Measurements from ENCODE around the gene STYXL2. TPM values are rescaled to one million over a fixed set of nuclear protein-coding genes. Genes with fewer than 3 reads are reported as not detected.

STYXL2 gene
- total RNA-seq, 4 donors from 2014 or later: 63.7 to 159 (median 89.1) TPM

DNA sequence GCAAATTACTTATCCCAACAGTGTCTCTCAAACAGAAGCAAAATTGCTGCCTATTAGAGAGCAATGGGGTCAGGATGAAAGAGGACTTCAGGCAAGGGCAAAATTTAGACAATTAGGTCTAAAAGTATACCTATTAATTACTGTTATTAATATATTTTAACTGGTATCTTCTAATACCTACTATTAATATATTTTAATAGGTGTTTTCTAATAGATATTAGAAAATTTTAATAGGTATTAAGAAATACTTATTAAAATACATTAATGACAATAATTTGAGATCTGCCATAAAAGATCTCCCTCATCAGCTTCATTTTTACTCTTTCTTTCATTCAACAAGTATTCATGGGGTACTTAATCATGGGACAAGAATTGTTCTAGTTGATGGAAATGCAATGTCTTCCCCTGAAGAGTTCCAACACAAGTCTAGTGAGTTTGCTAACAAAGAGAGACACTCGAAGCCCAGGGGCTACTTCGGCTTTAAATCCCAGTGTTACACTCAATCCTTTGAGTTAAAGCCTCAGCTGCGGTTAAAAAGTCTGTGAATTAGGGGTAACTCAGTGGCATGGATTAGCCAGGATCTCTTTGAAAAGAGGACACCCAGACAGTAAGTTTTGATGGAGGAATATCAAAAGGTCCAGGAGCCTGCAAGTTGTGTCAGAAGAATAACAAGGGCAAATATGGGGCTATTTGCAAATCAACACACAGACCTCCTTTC is 44.1 kb downstream of the STYXL2 start:
- TF ChIP-seq, protein P1, sequence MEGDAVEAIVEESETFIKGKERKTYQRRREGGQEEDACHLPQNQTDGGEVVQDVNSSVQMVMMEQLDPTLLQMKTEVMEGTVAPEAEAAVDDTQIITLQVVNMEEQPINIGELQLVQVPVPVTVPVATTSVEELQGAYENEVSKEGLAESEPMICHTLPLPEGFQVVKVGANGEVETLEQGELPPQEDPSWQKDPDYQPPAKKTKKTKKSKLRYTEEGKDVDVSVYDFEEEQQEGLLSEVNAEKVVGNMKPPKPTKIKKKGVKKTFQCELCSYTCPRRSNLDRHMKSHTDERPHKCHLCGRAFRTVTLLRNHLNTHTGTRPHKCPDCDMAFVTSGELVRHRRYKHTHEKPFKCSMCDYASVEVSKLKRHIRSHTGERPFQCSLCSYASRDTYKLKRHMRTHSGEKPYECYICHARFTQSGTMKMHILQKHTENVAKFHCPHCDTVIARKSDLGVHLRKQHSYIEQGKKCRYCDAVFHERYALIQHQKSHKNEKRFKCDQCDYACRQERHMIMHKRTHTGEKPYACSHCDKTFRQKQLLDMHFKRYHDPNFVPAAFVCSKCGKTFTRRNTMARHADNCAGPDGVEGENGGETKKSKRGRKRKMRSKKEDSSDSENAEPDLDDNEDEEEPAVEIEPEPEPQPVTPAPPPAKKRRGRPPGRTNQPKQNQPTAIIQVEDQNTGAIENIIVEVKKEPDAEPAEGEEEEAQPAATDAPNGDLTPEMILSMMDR (IDR thresholded peaks at IDR 0.05 in 4 of 5, conservative IDR thresholded peaks at IDR 0.05 in 1 of 5): no peak
- TF ChIP-seq POLR2A (IDR thresholded peaks at IDR 0.05): no peak
- Histone ChIP-seq H3K27me3 (no peaks in the 10 kb centered on the region), H3K27ac (peak overlapping the region; percentile 68 to 88 (median 80)), H3K4me3 (no peak overlapping the region), H3K4me1 (peaks cover 25 to 71% of the 10 kb centered on the region in 2 donors), H3K9me3 (no peaks in the 10 kb centered on the region), H3K36me3 (no peaks in the 10 kb centered on the region)
- ATAC-seq (no peak), DNase-seq (no peak)
- intact Hi-C loops (cut with DNase I; ENCODE audit: low total_unique reads): loop anchor here (2.0 to 5.0 kb wide), 3 partner anchors 33 to 83 kb away; partner anchors contain the start of genes GPA33, POU2F1 and STYXL2
- in situ Hi-C loops (cut with MboI; ENCODE audit: low sequenced_read_pairs in 4 of 4): no loop called here

DNA sequence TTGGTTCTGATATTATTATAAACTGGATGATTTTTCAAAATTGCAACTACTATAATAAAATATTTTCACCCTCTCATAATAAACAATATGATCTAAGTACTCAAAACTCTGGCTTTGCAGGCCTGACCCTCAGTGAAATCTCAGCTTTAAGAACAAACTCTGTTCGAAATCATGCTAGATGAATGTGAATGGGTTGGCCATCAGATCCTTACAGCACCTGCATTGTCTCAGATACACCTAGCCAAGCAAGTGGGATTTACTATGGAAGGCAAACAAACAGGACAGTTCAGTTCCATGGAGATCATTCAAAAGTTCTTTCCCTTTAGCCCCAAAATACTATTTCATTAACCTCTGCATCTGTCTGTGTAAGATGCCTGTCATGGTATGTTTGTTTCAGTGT is 44.8 kb downstream of the STYXL2 start:
- peak overlapping the region in 2 of 4 donors; percentile 85 to 88 for H3K27ac ChIP-seq
- H3K4me1 ChIP-seq: peaks cover 25 to 71% of the 10 kb centered on the region in 2 donors
- DNase-seq (no peak), ATAC-seq (no peak)
- H3K27me3 ChIP-seq: no peaks in the 10 kb centered on the region
- intact Hi-C loops (cut with DNase I; ENCODE audit: low total_unique reads) (loop anchor here (5.0 kb wide), 1 partner anchor 46 kb away; the partner anchor contains the start of genes GPA33 and STYXL2), in situ Hi-C loops (cut with MboI; ENCODE audit: low sequenced_read_pairs in 4 of 4) (no loop called here)
- no peaks in the 10 kb centered on the region for H3K36me3 ChIP-seq
- no peak for TF ChIP-seq POLR2A (IDR thresholded peaks at IDR 0.05)
- TF ChIP-seq, protein P1 (IDR thresholded peaks at IDR 0.05 in 4 of 5, conservative IDR thresholded peaks at IDR 0.05 in 1 of 5): no peak
- no peaks in the 10 kb centered on the region for H3K9me3 ChIP-seq
- no peak overlapping the region for H3K4me3 ChIP-seq

DNA sequence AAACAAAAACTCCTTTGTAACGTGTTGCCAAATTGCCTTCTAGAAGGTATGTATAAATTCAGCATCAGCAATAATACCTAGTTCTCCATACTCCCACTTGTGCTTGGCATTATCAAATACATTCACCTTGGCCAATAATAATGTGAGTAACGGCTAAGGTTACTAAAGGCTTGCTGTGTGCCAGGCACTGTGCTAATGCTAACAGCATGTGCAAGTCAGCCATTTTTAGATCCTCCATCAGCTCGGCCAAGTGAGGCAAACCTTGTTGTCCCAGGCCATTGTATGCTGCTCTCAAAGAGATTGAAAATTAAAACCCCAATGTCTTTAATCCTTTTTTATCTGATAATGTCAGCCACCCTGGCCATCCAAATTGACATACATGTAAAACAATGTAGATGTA is 48.1 kb downstream of the STYXL2 start:
- no peak for TF ChIP-seq POLR2A (IDR thresholded peaks at IDR 0.05)
- TF ChIP-seq, protein P1 (IDR thresholded peaks at IDR 0.05 in 4 of 5, conservative IDR thresholded peaks at IDR 0.05 in 1 of 5): no peak
- intact Hi-C loops (cut with DNase I; ENCODE audit: low total_unique reads) (no loop called here), in situ Hi-C loops (cut with MboI; ENCODE audit: low sequenced_read_pairs in 4 of 4) (no loop called here)
- H3K9me3 ChIP-seq: no peaks in the 10 kb centered on the region
- peak overlapping the region; percentile 52 to 66 (median 62) for H3K27ac ChIP-seq
- H3K4me1 ChIP-seq: peaks cover 13 to 61% of the 10 kb centered on the region in 2 donors
- no peaks in the 10 kb centered on the region for H3K36me3 ChIP-seq
- DNase-seq (peak; percentile 39 to 65), ATAC-seq (peak; percentile 75 to 79)
- no peaks in the 10 kb centered on the region for H3K27me3 ChIP-seq
- no peak overlapping the region for H3K4me3 ChIP-seq

Other genes starting within 250 kb of the STYXL2 start
- gene TADA1, start 217.8 kb upstream of the STYXL2 start, total RNA-seq: 10 to 100 TPM in 2 of 4 donors, 1 to 10 TPM in 2; 8.7 to 11.8 (median 10.0) TPM
- under 1 TPM; 0.10 to 0.47 (median 0.25) TPM for gene ILDR2, start 118.5 kb upstream of the STYXL2 start, total RNA-seq
- gene MAEL, start 104.8 kb upstream of the STYXL2 start, total RNA-seq: not detected
- 1 to 10 TPM in 1 of 4 donors, not detected in 3; 1.9 TPM for gene GPA33, start 3.7 kb upstream of the STYXL2 start, total RNA-seq
- 1 to 10 TPM; 3.8 to 7.3 (median 4.8) TPM for gene POU2F1, start 126.8 kb downstream of the STYXL2 start, total RNA-seq